Measurements from ENCODE around the gene MYOD1. TPM values are rescaled to one million over a fixed set of nuclear protein-coding genes. Genes with fewer than 3 reads are reported as not detected.

The MYOD1 gene
- total and polyA plus RNA-seq, 2 of the 4 experiments (the other 2 are of a cell fraction) = not detected

DNA sequence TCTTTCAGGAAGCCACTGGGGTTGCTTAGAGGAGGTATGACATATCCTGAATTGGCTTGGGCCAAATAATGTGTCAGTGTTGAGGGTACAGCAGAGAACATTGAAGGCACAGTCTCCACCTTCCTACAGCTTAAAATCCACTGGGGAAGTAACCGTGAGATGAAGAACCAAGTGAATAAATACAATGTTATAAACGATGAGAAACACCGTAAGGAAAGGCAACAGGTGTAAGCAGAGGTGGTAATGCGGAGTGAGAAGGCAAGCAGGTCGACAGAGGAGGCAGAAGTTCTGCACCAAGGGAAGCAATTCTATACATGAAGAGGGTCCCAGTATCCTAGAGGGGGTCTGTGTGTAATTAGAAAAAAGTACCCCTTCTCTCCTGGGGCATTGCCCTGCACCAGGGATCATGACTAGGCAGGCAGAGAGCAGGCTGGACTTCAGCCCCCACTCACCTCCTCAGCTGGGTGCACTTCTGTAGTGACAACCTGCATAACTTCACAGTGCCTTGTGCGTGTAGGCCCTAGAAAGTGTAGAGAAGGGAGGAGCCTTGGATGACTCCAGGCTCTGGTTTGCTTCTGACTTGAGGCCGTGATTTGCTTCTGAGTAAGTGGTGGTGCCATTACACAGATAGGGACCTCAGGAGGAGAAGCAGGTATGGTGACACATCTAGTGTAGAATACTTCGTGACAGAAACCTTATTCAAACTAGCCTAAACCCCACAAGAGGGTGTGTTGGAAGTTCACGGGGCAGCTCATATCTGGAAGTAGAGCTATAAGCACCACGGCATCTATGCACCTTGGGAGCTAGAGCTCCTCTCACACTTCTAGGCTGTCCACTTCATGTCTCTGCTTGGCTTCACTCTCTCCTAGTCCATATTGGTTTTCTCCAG is 4.9 kb downstream of the MYOD1 start:
- dilution Hi-C loops (cut with HindIII; ENCODE audit: low sequenced_read_pairs, unreplicated experiment) (no loop called here), intact Hi-C loops (cut with micrococcal nuclease) (no loop called here), in situ Hi-C loops (cut with MboI; ENCODE audit: low sequenced_read_pairs) (no loop called here)
- Histone ChIP-seq H2AFZ (replicated peaks; ENCODE audit: low read length, poor library complexity) (no peak overlapping the region), H3K4me1 (ENCODE audit: control insufficient read depth, insufficient read depth, low read length) (no peaks in the 10 kb centered on the region), H3K36me3 (ENCODE audit: control insufficient read depth, insufficient read depth, low read length) (no peaks in the 10 kb centered on the region), H4K8ac (ENCODE audit: low read depth in 2 of 2, low read length in 2 of 2) (no peak overlapping the region), H3K4me2 (ENCODE audit: low read depth, low read length) (no peak overlapping the region), H3K4me3 (ENCODE audit: insufficient read depth, low read depth, low read length) (no peak overlapping the region), H3K56ac (ENCODE audit: extremely low read depth, insufficient read depth, low read length) (no peak overlapping the region), H3K27ac (ENCODE audit: insufficient read depth, low read length) (no peak overlapping the region), H4K20me1 (ENCODE audit: insufficient read depth, low read length) (no peaks in the 10 kb centered on the region), H3K9ac (ENCODE audit: low read depth, low read length) (no peak overlapping the region), H2BK5ac (ENCODE audit: low read depth, low read length, poor library complexity, severe bottlenecking) (no peak overlapping the region), H2AK9ac (replicated peaks; ENCODE audit: low read depth, low read length, poor library complexity) (no peak overlapping the region), H2AK5ac (ENCODE audit: low read depth, low read length) (no peak overlapping the region), H3K27me3 (ENCODE audit: control insufficient read depth, insufficient read depth, low read length) (peaks cover 59% of the 10 kb centered on the region), H3K4ac (ENCODE audit: low read depth, low read length) (no peak overlapping the region), H4K5ac (ENCODE audit: low read depth, low read length) (no peak overlapping the region), H3K23ac (ENCODE audit: low read depth, low read length) (no peak overlapping the region), H3K79me1 (ENCODE audit: low read depth in 1 of 2, low read length in 2 of 2) (no peaks in the 10 kb centered on the region), H4K91ac (ENCODE audit: insufficient read depth, low read depth, low read length) (no peak overlapping the region), H3K9me1 (ENCODE audit: insufficient read depth, low read length) (no peaks in the 10 kb centered on the region), H3K14ac (replicated peaks; ENCODE audit: low read depth, low read length) (no peak overlapping the region), H3K9me3 (ENCODE audit: control insufficient read depth, insufficient read depth, low read length) (no peaks in the 10 kb centered on the region), H2BK15ac (ENCODE audit: low read depth, low read length) (no peak overlapping the region), H2BK120ac (ENCODE audit: low read depth, low read length) (no peak overlapping the region), H3K18ac (ENCODE audit: low read depth, low read length) (no peak overlapping the region), H2BK20ac (ENCODE audit: low read depth, low read length) (no peak overlapping the region)
- ATAC-seq (ENCODE audit: low read depth) (no peak), DNase-seq (no peak)
- CTCF ChIA-PET = no interaction called here
- POLR2A ChIA-PET (ENCODE audit: unreplicated experiment) = no interaction called here
- no TSS peak for BruUV-seq (replicated peaks)
- WGBS, 2 experiments (ENCODE audit: extremely low coverage in 2 of 2, insufficient read length in 1 of 2) = 57% methylated on average over 2 of the region's 10 CpGs; no CpG with 5 or more reads in 1 of the 2 experiments
- TF ChIP-seq, protein P1, sequence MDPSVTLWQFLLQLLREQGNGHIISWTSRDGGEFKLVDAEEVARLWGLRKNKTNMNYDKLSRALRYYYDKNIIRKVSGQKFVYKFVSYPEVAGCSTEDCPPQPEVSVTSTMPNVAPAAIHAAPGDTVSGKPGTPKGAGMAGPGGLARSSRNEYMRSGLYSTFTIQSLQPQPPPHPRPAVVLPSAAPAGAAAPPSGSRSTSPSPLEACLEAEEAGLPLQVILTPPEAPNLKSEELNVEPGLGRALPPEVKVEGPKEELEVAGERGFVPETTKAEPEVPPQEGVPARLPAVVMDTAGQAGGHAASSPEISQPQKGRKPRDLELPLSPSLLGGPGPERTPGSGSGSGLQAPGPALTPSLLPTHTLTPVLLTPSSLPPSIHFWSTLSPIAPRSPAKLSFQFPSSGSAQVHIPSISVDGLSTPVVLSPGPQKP (IDR thresholded peaks at IDR 0.05; ENCODE audit: borderline replicate concordance, low read depth, low read length) = no peak
- TF ChIP-seq CHD1 (IDR thresholded peaks at IDR 0.05; ENCODE audit: low read depth, low read length) (no peak), MAZ (IDR thresholded peaks at IDR 0.05; ENCODE audit: borderline replicate concordance, low read depth, low read length) (no peak), MXI1 (IDR thresholded peaks at IDR 0.05; ENCODE audit: borderline replicate concordance, low read depth, low read length) (no peak), NFE2L2 (IDR thresholded peaks at IDR 0.05; ENCODE audit: low read depth, low read length) (no peak), RFX5 (IDR thresholded peaks at IDR 0.05; ENCODE audit: low read depth, low read length) (no peak), BHLHE40 (IDR thresholded peaks at IDR 0.05; ENCODE audit: low read depth, low read length) (no peak), SMC3 (IDR thresholded peaks at IDR 0.05; ENCODE audit: low read depth, low read length) (no peak), CEBPB (IDR thresholded peaks at IDR 0.05; ENCODE audit: low read depth, low read length) (no peak), FOS (IDR thresholded peaks at IDR 0.05; ENCODE audit: low read depth, low read length) (no peak), POLR2A (IDR thresholded peaks at IDR 0.05; ENCODE audit: low read depth, low read length) (no peak), MAFK (IDR thresholded peaks at IDR 0.05; ENCODE audit: low read depth, low read length) (no peak), RCOR1 (IDR thresholded peaks at IDR 0.05; ENCODE audit: insufficient replicate concordance, low read length) (no peak)
- TF ChIP-seq, protein P2, sequence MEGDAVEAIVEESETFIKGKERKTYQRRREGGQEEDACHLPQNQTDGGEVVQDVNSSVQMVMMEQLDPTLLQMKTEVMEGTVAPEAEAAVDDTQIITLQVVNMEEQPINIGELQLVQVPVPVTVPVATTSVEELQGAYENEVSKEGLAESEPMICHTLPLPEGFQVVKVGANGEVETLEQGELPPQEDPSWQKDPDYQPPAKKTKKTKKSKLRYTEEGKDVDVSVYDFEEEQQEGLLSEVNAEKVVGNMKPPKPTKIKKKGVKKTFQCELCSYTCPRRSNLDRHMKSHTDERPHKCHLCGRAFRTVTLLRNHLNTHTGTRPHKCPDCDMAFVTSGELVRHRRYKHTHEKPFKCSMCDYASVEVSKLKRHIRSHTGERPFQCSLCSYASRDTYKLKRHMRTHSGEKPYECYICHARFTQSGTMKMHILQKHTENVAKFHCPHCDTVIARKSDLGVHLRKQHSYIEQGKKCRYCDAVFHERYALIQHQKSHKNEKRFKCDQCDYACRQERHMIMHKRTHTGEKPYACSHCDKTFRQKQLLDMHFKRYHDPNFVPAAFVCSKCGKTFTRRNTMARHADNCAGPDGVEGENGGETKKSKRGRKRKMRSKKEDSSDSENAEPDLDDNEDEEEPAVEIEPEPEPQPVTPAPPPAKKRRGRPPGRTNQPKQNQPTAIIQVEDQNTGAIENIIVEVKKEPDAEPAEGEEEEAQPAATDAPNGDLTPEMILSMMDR (conservative IDR thresholded peaks at IDR 0.05; ENCODE audit: low read depth, low read length) = no peak
- TF ChIP-seq, protein P3, sequence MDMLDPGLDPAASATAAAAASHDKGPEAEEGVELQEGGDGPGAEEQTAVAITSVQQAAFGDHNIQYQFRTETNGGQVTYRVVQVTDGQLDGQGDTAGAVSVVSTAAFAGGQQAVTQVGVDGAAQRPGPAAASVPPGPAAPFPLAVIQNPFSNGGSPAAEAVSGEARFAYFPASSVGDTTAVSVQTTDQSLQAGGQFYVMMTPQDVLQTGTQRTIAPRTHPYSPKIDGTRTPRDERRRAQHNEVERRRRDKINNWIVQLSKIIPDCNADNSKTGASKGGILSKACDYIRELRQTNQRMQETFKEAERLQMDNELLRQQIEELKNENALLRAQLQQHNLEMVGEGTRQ (IDR thresholded peaks at IDR 0.05; ENCODE audit: low read depth, low read length) = no peak
